BLaER1 (cell line): ENCODE data around the gene UBE2K.
"Not testable (repeated sequence)": the region's sequence is repeated elsewhere in the genome, so short reads cannot be mapped to it uniquely, and the experiment has no call there.

ENCODE experiments used
- H3K27ac ChIP-seq: shearing (Covaris generic); formaldehyde crosslinking; 2 replicates; pipeline ENCODE4 v1.8.1; 2022
- H3K27me3 ChIP-seq: shearing (Covaris generic); formaldehyde crosslinking; 2 replicates; pipeline ENCODE4 v1.8.1; 2022
- H3K36me3 ChIP-seq: shearing (Covaris generic); formaldehyde crosslinking; 2 replicates; pipeline ENCODE4 v1.8.1; 2022
- H3K4me1 ChIP-seq: shearing (Covaris generic); formaldehyde crosslinking; 2 replicates; pipeline ENCODE4 v1.8.1; 2022
- H3K4me2 ChIP-seq: shearing (Covaris generic); formaldehyde crosslinking; 2 replicates; pipeline ENCODE4 v1.8.1; 2022
- H3K4me3 ChIP-seq: shearing (Covaris generic); formaldehyde crosslinking; 2 replicates; pipeline ENCODE4 v1.8.1; 2022
- H3K9ac ChIP-seq: shearing (Covaris generic); formaldehyde crosslinking; 2 replicates; pipeline ENCODE4 v1.8.1; 2022
- H3K9me3 ChIP-seq: shearing (Covaris generic); formaldehyde crosslinking; 2 replicates; pipeline ENCODE4 v1.8.1; 2022
- H4K20me1 ChIP-seq: shearing (Covaris generic); formaldehyde crosslinking; 2 replicates; pipeline ENCODE4 v1.8.1; 2022
- Cebpa-rat ChIP-seq: shearing (Covaris generic); IDR thresholded peaks from 2 replicates; pipeline ENCODE4 v1.8.1; 2022

Gene UBE2K

GRCh38 chr4:39697740-39698423, at the start of gene UBE2K:
UBE2K (plus strand) TSS chr4:39698136; CDS start chr4:39698328, 192 bp downstream.
- H3K9ac ChIP-seq = peak within 1 kb of the TSS; percentile 95
- H3K36me3 ChIP-seq = peaks cover 16% of the 10 kb centered on the region
- peak within 1 kb of the TSS; percentile 88 for H3K4me3 ChIP-seq
- H3K4me2 ChIP-seq = peak within 1 kb of the TSS; percentile 79
- H4K20me1 ChIP-seq = peaks cover 45% of the 10 kb centered on the region
- H3K27ac ChIP-seq = peak within 1 kb of the TSS; percentile 94
- H3K27me3 ChIP-seq = no peaks in the 10 kb centered on the region
- no peak for TF ChIP-seq Cebpa-rat
- H3K9me3 ChIP-seq = no peaks in the 10 kb centered on the region
- peaks cover 29% of the 10 kb centered on the region for H3K4me1 ChIP-seq

- Histone ChIP-seq H3K9me3 (no peaks in the 10 kb centered on the region), H3K27ac (no peak overlapping the region), H4K20me1 (no peaks in the 10 kb centered on the region), H3K27me3 (no peaks in the 10 kb centered on the region), H3K4me1 (peaks cover 9% of the 10 kb centered on the region; the same call in 1 of the 2 replicates), H3K4me2 (no peak overlapping the region), H3K4me3 (no peak overlapping the region), H3K9ac (no peak overlapping the region), H3K36me3 (no peaks in the 10 kb centered on the region)
- TF ChIP-seq Cebpa-rat = no peak
Measured at GRCh38 chr4:39648213-39648612, 49.7 kb upstream of the UBE2K start.

GRCh38 chr4:39648827-39649558, 48.9 kb upstream of the UBE2K start:
- Histone ChIP-seq H3K9me3 (no peaks in the 10 kb centered on the region), H4K20me1 (no peaks in the 10 kb centered on the region), H3K4me2 (no peak overlapping the region), H3K4me1 (peaks cover 9% of the 10 kb centered on the region; the same call in 1 of the 2 replicates), H3K4me3 (no peak overlapping the region), H3K27ac (no peak overlapping the region), H3K9ac (no peak overlapping the region), H3K36me3 (no peaks in the 10 kb centered on the region), H3K27me3 (no peaks in the 10 kb centered on the region)
- no peak for TF ChIP-seq Cebpa-rat

- H3K36me3 ChIP-seq = no peaks in the 10 kb centered on the region
- TF ChIP-seq Cebpa-rat = no peak
- no peak overlapping the region for H3K4me2 ChIP-seq
- H3K4me1 ChIP-seq = peaks cover 9% of the 10 kb centered on the region; the same call in 1 of the 2 replicates
- H3K4me3 ChIP-seq = no peak overlapping the region
- no peak overlapping the region for H3K27ac ChIP-seq
- no peaks in the 10 kb centered on the region for H3K9me3 ChIP-seq
- no peaks in the 10 kb centered on the region for H4K20me1 ChIP-seq
- no peak overlapping the region for H3K9ac ChIP-seq
- no peaks in the 10 kb centered on the region for H3K27me3 ChIP-seq
Measured at GRCh38 chr4:39649639-39650265, 48.2 kb upstream of the UBE2K start.

GRCh38 chr4:39651586-39651985, 46.4 kb upstream of the UBE2K start:
- 0 out of 2 replicates have a peak overlapping the region, but pooled peaks have one; percentile 28 for H3K4me2 ChIP-seq

GRCh38 chr4:39655211-39655610, 42.7 kb upstream of the UBE2K start:
- Histone ChIP-seq H3K9ac (no peak overlapping the region), H3K4me3 (no peak overlapping the region), H4K20me1 (no peaks in the 10 kb centered on the region), H3K36me3 (no peaks in the 10 kb centered on the region), H3K9me3 (no peaks in the 10 kb centered on the region), H3K27ac (no peak overlapping the region), H3K4me1 (peaks cover 9% of the 10 kb centered on the region; the same call in 1 of the 2 replicates), H3K27me3 (no peaks in the 10 kb centered on the region), H3K4me2 (no peak overlapping the region)
- no peak for TF ChIP-seq Cebpa-rat

More at GRCh38 chr4:39651586-39651985, 46.4 kb upstream of the UBE2K start:
- not testable (repeated sequence) for H3K27ac ChIP-seq, H3K27me3 ChIP-seq, H3K36me3 ChIP-seq, H3K9ac ChIP-seq, H3K9me3 ChIP-seq, H3K4me1 ChIP-seq, H3K4me3 ChIP-seq, H4K20me1 ChIP-seq

- Histone ChIP-seq H3K9me3 (no peaks in the 10 kb centered on the region), H3K9ac (no peak overlapping the region), H3K27ac (no peak overlapping the region), H4K20me1 (no peaks in the 10 kb centered on the region), H3K4me1 (peaks cover 7% of the 10 kb centered on the region; the same call in 1 of the 2 replicates), H3K4me2 (no peak overlapping the region), H3K27me3 (no peaks in the 10 kb centered on the region), H3K4me3 (no peak overlapping the region), H3K36me3 (no peaks in the 10 kb centered on the region)
- no peak for TF ChIP-seq Cebpa-rat
Measured at GRCh38 chr4:39655876-39656275, 42.1 kb upstream of the UBE2K start.

GRCh38 chr4:39656638-39657037, 41.3 kb upstream of the UBE2K start:
- not testable (repeated sequence) for H4K20me1 ChIP-seq, H3K4me1 ChIP-seq, H3K4me2 ChIP-seq, H3K9ac ChIP-seq, H3K9me3 ChIP-seq, H3K36me3 ChIP-seq, H3K4me3 ChIP-seq, H3K27me3 ChIP-seq, H3K27ac ChIP-seq

- H3K9ac ChIP-seq = no peak overlapping the region
- no peaks in the 10 kb centered on the region for H3K27me3 ChIP-seq
- H3K4me3 ChIP-seq = no peak overlapping the region
- no peak overlapping the region for H3K4me2 ChIP-seq
- TF ChIP-seq Cebpa-rat = no peak
- H3K9me3 ChIP-seq = no peaks in the 10 kb centered on the region
- H3K4me1 ChIP-seq = no peaks in the 10 kb centered on the region
- no peaks in the 10 kb centered on the region for H4K20me1 ChIP-seq
- no peak overlapping the region for H3K27ac ChIP-seq
- no peaks in the 10 kb centered on the region for H3K36me3 ChIP-seq
Measured at GRCh38 chr4:39657465-39657864, 40.5 kb upstream of the UBE2K start.

GRCh38 chr4:39658756-39659155, 39.2 kb upstream of the UBE2K start:
- Histone ChIP-seq H3K9ac (no peak overlapping the region), H3K27ac (no peak overlapping the region), H3K4me3 (no peak overlapping the region), H3K4me2 (no peak overlapping the region), H3K36me3 (no peaks in the 10 kb centered on the region), H3K9me3 (no peaks in the 10 kb centered on the region), H3K4me1 (no peaks in the 10 kb centered on the region), H4K20me1 (no peaks in the 10 kb centered on the region), H3K27me3 (no peaks in the 10 kb centered on the region)
- TF ChIP-seq Cebpa-rat = no peak
